Esophagus squamous epithelium (tissue), 5 donors: ENCODE data around the gene VSNL1. TPM values are rescaled to one million over a fixed set of nuclear protein-coding genes. Genes with fewer than 3 reads are reported as not detected.

Experiments
- DNase-seq: peaks from one replicate; lab custom pipeline; 2025; lab: John Stamatoyannopoulos, UW
- H3K27ac ChIP-seq, 4 donors: fragments of 200-600 bp; sonication (generic); one replicate each; pipeline ENCODE4 v1.5.1; 2016 to 2019; ENCODE audit warnings: mild to moderate bottlenecking in 1 of 4
- H3K27me3 ChIP-seq, 4 donors: fragments of 200-600 bp; sonication (generic); 1 replicate in 3 of 4; 2 replicates in 1 of 4; pipeline versions ENCODE4 v1.5.1 to v1.6.0; 2017 to 2021; ENCODE audit warnings: antibody characterized with exemption in 1 of 4
- H3K36me3 ChIP-seq, 3 donors: fragments of 200-600 bp; sonication (generic); one replicate each; pipeline ENCODE4 v1.5.1; 2016 to 2019
- H3K4me1 ChIP-seq, 3 donors: fragments of 200-600 bp; sonication (generic); one replicate each; pipeline ENCODE4 v1.5.1; 2017 to 2019
- H3K4me3 ChIP-seq, 4 donors: fragments of 200-600 bp; sonication (generic); 1 replicate in 3 of 4; 2 replicates in 1 of 4; pipeline ENCODE4 v1.5.1; 2016 to 2019; ENCODE audit warnings: mild to moderate bottlenecking in 2 of 4, moderate library complexity in 1 of 4
- H3K9me3 ChIP-seq, 3 donors: fragments of 200-600 bp; sonication (generic); one replicate each; pipeline ENCODE4 v1.5.1; 2016 to 2019
- POLR2A ChIP-seq, 4 donors: fragments of 450-650 bp; IDR thresholded peaks; one replicate each; pipeline ENCODE4 v1.6.1; 2017; ENCODE audit warnings: antibody characterized with exemption in 4 of 4, mild to moderate bottlenecking in 4 of 4, moderate library complexity in 3 of 4
- WGBS, 2 donors: methylation state at CpG; one replicate each; pipeline ENCODE4 v1.1.5; 2018; 5-methylcytosine and 5-hydroxymethylcytosine counted together
- intact Hi-C: fragments of 100-400 bp; cut with DNase I; formaldehyde crosslinking; loops from one replicate; pipeline ENCODE4 v1.15.0; 2022
- total RNA-seq, 4 donors: library from RNA; depleted of rRNA; stranded (reverse); fragments of >200 nt; gene quantifications; one replicate each; pipeline ENCODE4 v1.1.0, GENCODE V29; 2016
- TF ChIP-seq, protein P1 (sequence below), 6 experiments: fragments of 450-650 bp in 4 of 6; fragments of 200-600 bp in 2 of 6; sonication (generic) in 2 of 6; IDR thresholded peaks; one replicate each; pipeline ENCODE4 v1.5.1; 2016 to 2019; ENCODE audit warnings: antibody characterized with exemption in 6 of 6, mild to moderate bottlenecking in 4 of 6, moderate library complexity in 4 of 6
- donor health status: DM: yes; HTN: yes; CAD: no.

The VSNL1 gene
- total RNA-seq, 4 donors from 2014 or later, result 39.1 to 88.3 (median 51.0) TPM

GRCh38 chr2:17545680-17546613, 5.5 kb downstream of the VSNL1 start:
- Histone ChIP-seq H3K27me3 (peaks cover 0 to 38% (median 0%) of the 10 kb centered on the region in 4 donors), H3K36me3 (no peaks in the 10 kb centered on the region), H3K4me1 (peaks cover 0 to 71% (median 3%) of the 10 kb centered on the region in 3 donors), H3K4me3 (no peak overlapping the region), H3K27ac (peak overlapping the region in 1 of 4 donors; percentile 17), H3K9me3 (no peaks in the 10 kb centered on the region)
- no peak for DNase-seq
- intact Hi-C loops, result no loop called here
- TF ChIP-seq POLR2A (IDR thresholded peaks at IDR 0.05), result no peak
- TF ChIP-seq, protein P1, sequence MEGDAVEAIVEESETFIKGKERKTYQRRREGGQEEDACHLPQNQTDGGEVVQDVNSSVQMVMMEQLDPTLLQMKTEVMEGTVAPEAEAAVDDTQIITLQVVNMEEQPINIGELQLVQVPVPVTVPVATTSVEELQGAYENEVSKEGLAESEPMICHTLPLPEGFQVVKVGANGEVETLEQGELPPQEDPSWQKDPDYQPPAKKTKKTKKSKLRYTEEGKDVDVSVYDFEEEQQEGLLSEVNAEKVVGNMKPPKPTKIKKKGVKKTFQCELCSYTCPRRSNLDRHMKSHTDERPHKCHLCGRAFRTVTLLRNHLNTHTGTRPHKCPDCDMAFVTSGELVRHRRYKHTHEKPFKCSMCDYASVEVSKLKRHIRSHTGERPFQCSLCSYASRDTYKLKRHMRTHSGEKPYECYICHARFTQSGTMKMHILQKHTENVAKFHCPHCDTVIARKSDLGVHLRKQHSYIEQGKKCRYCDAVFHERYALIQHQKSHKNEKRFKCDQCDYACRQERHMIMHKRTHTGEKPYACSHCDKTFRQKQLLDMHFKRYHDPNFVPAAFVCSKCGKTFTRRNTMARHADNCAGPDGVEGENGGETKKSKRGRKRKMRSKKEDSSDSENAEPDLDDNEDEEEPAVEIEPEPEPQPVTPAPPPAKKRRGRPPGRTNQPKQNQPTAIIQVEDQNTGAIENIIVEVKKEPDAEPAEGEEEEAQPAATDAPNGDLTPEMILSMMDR (IDR thresholded peaks at IDR 0.05), result no peak
- WGBS, 2 donors, result 37 to 45% methylated on average over 5 of the region's 5 CpGs

DNA sequence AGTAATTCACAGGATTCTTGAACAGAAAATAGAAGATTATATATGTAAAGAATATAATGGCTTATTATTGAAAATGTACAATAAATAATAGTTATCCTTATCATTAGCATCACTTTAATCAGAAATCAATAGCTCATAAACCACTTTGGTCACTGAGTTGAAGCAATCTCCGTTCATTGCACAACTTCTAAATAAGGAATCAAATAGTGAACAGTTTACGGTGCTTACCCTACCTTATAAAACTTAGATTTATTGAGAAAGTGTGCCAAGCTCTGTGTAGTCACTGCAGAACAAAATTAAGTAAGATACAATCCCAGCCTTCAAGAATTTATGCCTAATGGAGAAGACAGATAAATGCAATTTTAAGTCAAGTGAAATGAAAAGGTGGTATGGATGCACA, 6.7 kb downstream of the VSNL1 start:
- no peak for TF ChIP-seq POLR2A (IDR thresholded peaks at IDR 0.05)
- TF ChIP-seq, protein P1 (IDR thresholded peaks at IDR 0.05), result no peak
- Histone ChIP-seq H3K4me1 (peaks cover 0 to 64% (median 3%) of the 10 kb centered on the region in 3 donors), H3K4me3 (no peak overlapping the region), H3K27me3 (peaks cover 0 to 25% (median 0%) of the 10 kb centered on the region in 4 donors), H3K27ac (no peak overlapping the region), H3K36me3 (no peaks in the 10 kb centered on the region), H3K9me3 (no peaks in the 10 kb centered on the region)
- intact Hi-C loops, result no loop called here
- no peak for DNase-seq
- 83 to 86% methylated on average over 2 of the region's 2 CpGs for WGBS, 2 donors

GRCh38 chr2:17547737-17548136, 7.2 kb downstream of the VSNL1 start:
- WGBS, 2 donors, result 61 to 68% methylated on average over 5 of the region's 5 CpGs
- H3K36me3 ChIP-seq, result no peaks in the 10 kb centered on the region
- TF ChIP-seq, protein P1 (IDR thresholded peaks at IDR 0.05), result no peak
- TF ChIP-seq POLR2A (IDR thresholded peaks at IDR 0.05), result no peak

DNA sequence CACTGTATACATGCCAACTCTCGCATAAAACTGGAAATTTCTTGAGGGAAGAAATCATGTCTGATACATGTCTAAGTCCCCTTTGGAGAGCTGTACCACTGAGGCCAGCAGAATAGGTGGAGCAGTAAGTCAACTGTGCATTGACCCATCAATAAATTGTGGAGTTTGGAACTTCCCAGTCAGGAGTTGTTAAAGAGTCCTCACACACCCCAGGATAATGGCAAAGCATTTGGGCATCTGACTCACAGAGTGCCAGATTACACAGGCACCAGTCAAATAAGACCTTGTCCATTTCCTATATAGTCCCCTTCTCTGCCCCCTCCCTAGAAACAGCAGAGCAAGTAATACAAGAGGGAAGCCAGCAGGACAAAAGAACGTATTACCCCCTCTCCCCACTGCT, 10.4 kb downstream of the VSNL1 start:
- 51 to 60% methylated on average over 2 of the region's 2 CpGs for WGBS, 2 donors
- Histone ChIP-seq H3K36me3 (no peaks in the 10 kb centered on the region), H3K27me3 (peaks cover 0 to 4% (median 0%) of the 10 kb centered on the region in 4 donors), H3K9me3 (no peaks in the 10 kb centered on the region), H3K4me3 (no peak overlapping the region), H3K27ac (peak overlapping the region in 1 of 4 donors; percentile 21), H3K4me1 (peaks cover 0 to 32% (median 3%) of the 10 kb centered on the region in 3 donors)
- no peak for DNase-seq
- intact Hi-C loops, result no loop called here
- TF ChIP-seq, protein P1 (IDR thresholded peaks at IDR 0.05), result no peak
- no peak for TF ChIP-seq POLR2A (IDR thresholded peaks at IDR 0.05)

More at GRCh38 chr2:17547737-17548136, 7.2 kb downstream of the VSNL1 start:
- Histone ChIP-seq H3K4me3 (no peak overlapping the region), H3K4me1 (peaks cover 0 to 59% (median 3%) of the 10 kb centered on the region in 3 donors), H3K27ac (no peak overlapping the region), H3K9me3 (no peaks in the 10 kb centered on the region), H3K27me3 (peaks cover 0 to 20% (median 0%) of the 10 kb centered on the region in 4 donors)
- DNase-seq, result no peak
- intact Hi-C loops, result no loop called here

DNA sequence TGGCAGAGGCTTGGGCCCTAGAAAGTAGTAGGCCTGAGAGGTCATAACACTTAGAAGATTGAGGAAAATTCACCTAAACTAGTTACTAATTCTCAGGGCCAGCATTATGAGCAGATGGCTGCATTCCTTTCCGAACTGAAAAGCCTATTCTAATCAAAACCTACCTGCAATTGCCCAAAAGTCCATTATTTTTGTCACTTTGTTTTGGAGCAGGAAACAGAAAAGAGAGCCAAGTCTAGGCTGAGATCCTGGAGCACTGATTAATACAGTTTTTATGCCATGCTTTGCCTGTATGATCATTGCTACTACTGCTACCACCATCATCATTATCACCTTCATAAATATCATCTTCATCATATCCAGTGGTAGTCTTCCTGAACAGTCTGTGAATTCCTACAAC, 14.7 kb downstream of the VSNL1 start:
- no peak overlapping the region for H3K4me3 ChIP-seq
- DNase-seq, result no peak
- no peaks in the 10 kb centered on the region for H3K36me3 ChIP-seq
- H3K4me1 ChIP-seq, result peaks cover 0 to 35% (median 3%) of the 10 kb centered on the region in 3 donors
- no peak overlapping the region for H3K27ac ChIP-seq
- intact Hi-C loops, result no loop called here
- H3K27me3 ChIP-seq, result no peaks in the 10 kb centered on the region
- no peaks in the 10 kb centered on the region for H3K9me3 ChIP-seq
- TF ChIP-seq POLR2A (IDR thresholded peaks at IDR 0.05), result no peak
- TF ChIP-seq, protein P1 (IDR thresholded peaks at IDR 0.05), result no peak
- 77 to 86% methylated on average over 1 of the region's 1 CpG for WGBS, 2 donors
